IMR-90 (cell line): ENCODE measurements around the gene HIF1A.

Experiments
- CEBPB ChIP-seq: IDR thresholded peaks from 2 replicates; pipeline ENCODE4 v1.6.1; 2012; ENCODE audit warnings: low read depth, low read length, improper control_type of control experiment
- CTCF ChIP-seq: conservative IDR thresholded peaks from 2 replicates; pipeline ENCODE4 v1.5.1; 2012; ENCODE audit warnings: mild to moderate bottlenecking, low read depth, low read length, improper control_type of control experiment
- FOS ChIP-seq: fragments of 150-350 bp; IDR thresholded peaks from 2 replicates; pipeline ENCODE4 v1.6.1; 2016; ENCODE audit warnings: low read depth, low read length
- MAFK ChIP-seq: IDR thresholded peaks from 2 replicates; pipeline ENCODE4 v1.6.1; 2012; ENCODE audit warnings: low read depth, low read length, improper control_type of control experiment
- MAZ ChIP-seq: IDR thresholded peaks from 2 replicates; pipeline ENCODE4 v1.6.1; 2012; ENCODE audit warnings: low read depth, mild to moderate bottlenecking, low read length, improper control_type of control experiment, moderate library complexity, borderline replicate concordance
- MXI1 ChIP-seq: IDR thresholded peaks from 2 replicates; pipeline ENCODE4 v1.6.1; 2012; ENCODE audit warnings: low read depth, mild to moderate bottlenecking, low read length, moderate library complexity, borderline replicate concordance
- NFE2L2 ChIP-seq: fragments of 150-350 bp; IDR thresholded peaks from 2 replicates; pipeline ENCODE4 v1.6.1; 2016; ENCODE audit warnings: low read depth, mild to moderate bottlenecking, low read length
- POLR2A ChIP-seq: IDR thresholded peaks from 2 replicates; pipeline ENCODE4 v1.6.1; 2012; ENCODE audit warnings: mild to moderate bottlenecking, low read depth, low read length
- RAD21 ChIP-seq: IDR thresholded peaks from 2 replicates; pipeline ENCODE4 v1.6.1; 2012; ENCODE audit warnings: low read length, improper control_type of control experiment
- RFX5 ChIP-seq: IDR thresholded peaks from 2 replicates; pipeline ENCODE4 v1.8.0; 2012; ENCODE audit warnings: low read depth, mild to moderate bottlenecking, low read length, moderate library complexity
- USF2 ChIP-seq: fragments of 150-350 bp; IDR thresholded peaks from 2 replicates; pipeline ENCODE4 v1.6.1; 2017; ENCODE audit warnings: mild to moderate bottlenecking, antibody characterized with exemption, low read length, low read depth

GRCh38 chr14:61649283-61649682 lies 46.0 kb upstream of the HIF1A start:
- TF ChIP-seq CTCF (no peak), USF2 (no peak), MAFK (no peak), POLR2A (no peak), MXI1 (no peak), FOS (no peak), RFX5 (no peak), MAZ (no peak), RAD21 (no peak), CEBPB (no peak), NFE2L2 (no peak)
